ENCODE data around the gene AGBL3.

The AGBL3 gene

DNA sequence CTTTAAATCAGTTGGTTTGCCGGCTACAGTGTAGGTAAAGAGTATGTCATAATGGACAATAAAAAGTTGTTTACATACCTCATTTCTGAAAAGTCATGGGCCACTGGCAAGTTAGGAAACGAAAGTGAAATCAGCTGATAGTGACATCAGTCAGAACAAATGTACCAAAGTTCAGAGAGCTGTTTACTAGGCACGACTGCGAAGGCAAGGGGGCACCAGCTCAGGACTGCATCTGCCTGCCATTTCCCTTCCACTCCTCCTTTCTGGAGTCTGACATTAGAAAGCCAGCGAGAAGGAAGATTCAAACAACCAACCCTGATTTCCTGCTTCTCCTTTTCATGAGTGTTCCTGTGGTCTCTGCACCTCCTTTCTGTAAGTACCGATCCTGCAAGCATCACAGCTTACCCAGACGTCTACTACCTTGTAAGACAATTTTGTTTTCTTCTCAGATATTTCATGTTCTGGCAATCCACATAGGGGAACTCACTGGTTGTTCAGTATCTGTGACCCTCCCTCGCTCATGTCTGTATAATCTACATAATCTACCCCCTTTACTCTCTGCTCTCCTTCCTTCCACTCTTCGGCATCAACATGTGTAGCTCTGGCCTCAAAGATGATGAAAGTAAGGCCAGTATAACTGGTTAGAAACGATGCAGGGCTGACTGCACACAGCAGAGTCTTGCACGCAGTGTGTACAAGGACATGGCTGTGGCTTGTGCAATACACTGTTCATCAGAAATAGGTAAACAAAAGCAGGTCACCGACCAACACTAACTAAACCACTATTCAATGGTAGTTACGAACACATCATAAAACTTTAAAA, 161.8 kb downstream of the AGBL3 start, which contains the start of gene TMEM140:
Gene TMEM140 (plus strand): TSS at position 174 of the 823 bp plus-strand sequence. CDS start 16,370 bp downstream, outside the sequence.
- ChIA-PET POLR2A (ENCODE audit: low non-redundant PET) (no interaction called here), CTCF (interaction anchor here (0.5 kb wide), 1 partner anchor 162 kb away, joined by 3 read pairs; the partner anchor contains the start of gene AGBL3)
- no peak for TF ChIP-seq CTCF (conservative IDR thresholded peaks at IDR 0.05; ENCODE audit: low read depth)
- peak; percentile 28 for DNase-seq (ENCODE audit: low spot score)
- no peak within 1 kb of the TSS for H3K27ac ChIP-seq

DNA sequence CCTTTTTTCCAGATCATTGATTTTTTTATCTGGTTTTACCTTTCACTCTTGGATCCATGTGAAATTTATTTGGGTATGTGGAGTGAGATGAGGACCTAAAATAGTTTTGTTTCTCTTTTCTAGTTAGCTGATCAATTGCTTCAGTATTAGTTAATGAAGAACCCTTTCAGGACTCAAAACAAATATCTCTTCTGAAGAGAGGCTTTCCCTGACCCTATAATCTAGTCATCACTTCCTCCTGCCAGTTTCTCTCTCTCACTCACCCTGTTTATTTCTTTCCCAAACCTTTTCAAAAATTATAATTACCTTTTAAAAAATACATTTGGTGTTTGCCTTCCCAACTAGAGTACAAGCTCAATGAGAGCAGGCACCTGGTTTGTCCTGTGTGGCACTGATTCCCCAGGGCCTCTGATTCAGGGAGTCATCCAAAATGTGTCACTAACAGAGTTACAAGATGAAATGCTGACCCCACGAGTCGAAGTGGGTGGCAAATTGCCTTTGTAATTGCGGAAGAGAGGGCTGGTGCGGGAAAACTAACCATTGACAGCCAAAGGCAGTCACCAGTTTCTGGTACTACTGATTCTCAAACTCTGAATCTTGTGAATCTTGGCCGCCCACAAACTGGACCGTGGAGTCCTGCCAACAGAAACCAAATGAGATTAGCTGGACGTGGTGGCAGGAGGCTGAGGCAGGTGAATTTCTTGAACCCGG, 163.9 kb downstream of the AGBL3 start:
- CTCF ChIA-PET: no interaction called here
- TF ChIP-seq CTCF (conservative IDR thresholded peaks at IDR 0.05; ENCODE audit: low read depth): no peak
- POLR2A ChIA-PET (ENCODE audit: low non-redundant PET): no interaction called here

DNA sequence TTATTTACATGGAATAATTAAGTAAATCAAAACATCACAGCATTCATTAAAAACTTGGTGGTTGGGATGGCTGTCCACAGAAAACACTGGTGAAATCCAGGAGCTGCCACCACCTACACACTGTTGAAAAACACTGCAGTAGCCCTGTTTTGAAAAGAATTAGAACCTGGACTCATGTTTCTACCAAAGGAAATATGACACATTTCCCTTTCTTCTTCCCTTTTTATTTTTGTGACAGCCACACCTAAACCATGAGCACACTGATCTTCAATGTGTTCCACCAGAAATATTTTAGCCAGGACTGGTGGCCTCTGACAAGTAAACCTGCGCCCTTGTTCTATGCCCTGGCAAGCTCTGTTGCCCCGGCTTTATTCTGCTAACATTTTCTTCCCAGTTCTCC, 164.8 kb downstream of the AGBL3 start:
- H3K27ac ChIP-seq: no peak overlapping the region
- no peak for TF ChIP-seq CTCF (conservative IDR thresholded peaks at IDR 0.05; ENCODE audit: low read depth)
- ChIA-PET POLR2A (ENCODE audit: low non-redundant PET) (no interaction called here), CTCF (no interaction called here)
- DNase-seq (ENCODE audit: low spot score): no peak

More for the DNA sequence above, 163.9 kb downstream of the AGBL3 start:
- H3K27ac ChIP-seq: no peak overlapping the region
- no peak for DNase-seq (ENCODE audit: low spot score)

DNA sequence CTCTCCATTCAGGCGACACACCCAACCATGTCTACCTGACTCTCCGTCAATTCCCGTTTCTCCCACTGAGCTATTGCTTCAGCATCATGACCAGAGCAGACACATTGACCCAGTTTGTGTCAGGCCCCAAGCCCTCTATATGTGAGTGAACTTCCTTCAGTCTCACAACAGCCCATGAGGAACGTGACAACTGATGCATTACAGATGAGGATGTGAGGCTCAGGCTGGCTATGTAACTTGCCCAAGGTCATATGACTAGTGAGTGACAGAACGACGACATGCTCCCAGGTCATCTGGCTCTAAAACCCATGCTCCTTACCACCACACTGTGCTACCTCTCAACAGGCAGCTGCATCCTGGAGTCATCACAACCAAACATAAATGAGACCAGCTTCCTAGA, 165.2 kb downstream of the AGBL3 start:
- no peak for DNase-seq (ENCODE audit: low spot score)
- CTCF ChIA-PET: no interaction called here

GRCh38 chr7:135152442-135152841, 166.1 kb downstream of the AGBL3 start:
- TF ChIP-seq CTCF (conservative IDR thresholded peaks at IDR 0.05; ENCODE audit: low read depth): no peak
- CTCF ChIA-PET: no interaction called here
- POLR2A ChIA-PET (ENCODE audit: low non-redundant PET): no interaction called here
- no peak for DNase-seq (ENCODE audit: low spot score)
- H3K27ac ChIP-seq: no peak overlapping the region

More for the DNA sequence above, 165.2 kb downstream of the AGBL3 start:
- POLR2A ChIA-PET (ENCODE audit: low non-redundant PET): no interaction called here
- TF ChIP-seq CTCF (conservative IDR thresholded peaks at IDR 0.05; ENCODE audit: low read depth): no peak
- no peak overlapping the region for H3K27ac ChIP-seq

DNA sequence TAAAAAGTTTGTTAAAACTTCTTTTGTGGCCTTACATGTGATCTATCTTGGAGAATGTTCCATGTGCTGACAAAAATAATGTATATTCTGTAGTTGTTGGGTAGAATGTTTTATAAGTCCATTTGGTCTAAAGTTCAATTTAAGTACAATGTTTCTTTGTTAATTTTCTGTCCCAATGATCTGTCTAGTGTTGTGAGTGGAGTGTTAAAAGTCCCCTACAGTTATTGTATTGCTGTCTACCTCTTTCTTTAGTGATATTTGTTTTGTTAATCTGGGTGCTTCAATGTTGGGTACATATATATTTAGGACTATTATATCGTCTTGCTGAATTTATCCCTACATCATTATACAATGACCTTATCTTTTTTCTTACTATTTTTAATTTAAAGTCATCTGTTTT, 168.4 kb downstream of the AGBL3 start:
- no peak overlapping the region for H3K27ac ChIP-seq
- ChIA-PET POLR2A (ENCODE audit: low non-redundant PET) (no interaction called here), CTCF (no interaction called here)
- TF ChIP-seq CTCF (conservative IDR thresholded peaks at IDR 0.05; ENCODE audit: low read depth): no peak
- no peak for DNase-seq (ENCODE audit: low spot score)
